ENCODE results near the gene LNP1. TPM values are rescaled to one million over a fixed set of nuclear protein-coding genes. Genes with fewer than 3 reads are reported as not detected.

Gene LNP1
- total RNA-seq, 1 experiment from 2014 or later: 1.8 TPM

- intact Hi-C loops (cut with micrococcal nuclease; ENCODE audit: unreplicated experiment) (no loop called here), in situ Hi-C loops (cut with HindIII; ENCODE audit: low pct_unique_long_range_greater_than_20kb, low sequenced_read_pairs) (no loop called here)
- ATAC-seq (no peak), DNase-seq (ENCODE audit: low read depth, low spot score) (no peak)
- no peak overlapping the region for H3K27ac ChIP-seq (ENCODE audit: low read length)
- no peaks in the 10 kb centered on the region for H3K27me3 ChIP-seq (ENCODE audit: control insufficient read depth, insufficient read depth, low read length)
- ChIA-PET POLR2A (no interaction called here), CTCF (no interaction called here)
- TF ChIP-seq POLR2AphosphoS5 (IDR thresholded peaks at IDR 0.05; ENCODE audit: low read depth, low read length) (no peak), CTCF (IDR thresholded peaks at IDR 0.05) (no peak), TCF7L2 (IDR thresholded peaks at IDR 0.05; ENCODE audit: low read depth, low read length) (no peak), REST (IDR thresholded peaks at IDR 0.05; ENCODE audit: insufficient read depth in 1 of 2, low read depth in 2 of 2, low read length in 1 of 2) (no peak), SIN3A (IDR thresholded peaks at IDR 0.05; ENCODE audit: borderline replicate concordance, insufficient read depth, low read depth, low read length) (no peak)
- no TSS peak for BruUV-seq (replicated peaks)
- H3K4me1 ChIP-seq (ENCODE audit: control insufficient read depth, insufficient read depth, low read length): no peaks in the 10 kb centered on the region
- H3K4me3 ChIP-seq (ENCODE audit: low read depth in 2 of 2, low read length in 2 of 2): no peak overlapping the region
- no peaks in the 10 kb centered on the region for H3K9me3 ChIP-seq (ENCODE audit: control insufficient read depth, insufficient read depth, low read depth, low read length)
- H3K36me3 ChIP-seq (ENCODE audit: control insufficient read depth, insufficient read depth, low read length): peaks cover 33% of the 10 kb centered on the region
Observed at GRCh38 chr3:100374521-100374920, 26.8 kb upstream of the LNP1 start.

- no peaks in the 10 kb centered on the region for H3K9me3 ChIP-seq (ENCODE audit: control insufficient read depth, insufficient read depth, low read depth, low read length)
- in situ Hi-C loops (cut with HindIII; ENCODE audit: low pct_unique_long_range_greater_than_20kb, low sequenced_read_pairs): no loop called here
- POLR2A ChIA-PET: interaction anchor here (0.7 kb wide), 2 partner anchors 11 to 17 kb away, joined by 5 to 6 read pairs; no protein-coding TSS in a partner anchor
- intact Hi-C loops (cut with micrococcal nuclease; ENCODE audit: unreplicated experiment): no loop called here
- H3K4me3 ChIP-seq (ENCODE audit: low read depth in 2 of 2, low read length in 2 of 2): no peak overlapping the region
- CTCF ChIA-PET: interaction anchor here (0.6 to 0.7 kb wide), 2 partner anchors 11 to 70 kb away, joined by 3 to 5 read pairs; no protein-coding TSS in a partner anchor
- no peaks in the 10 kb centered on the region for H3K4me1 ChIP-seq (ENCODE audit: control insufficient read depth, insufficient read depth, low read length)
- no peak overlapping the region for H3K27ac ChIP-seq (ENCODE audit: low read length)
- TF ChIP-seq SIN3A (IDR thresholded peaks at IDR 0.05; ENCODE audit: borderline replicate concordance, insufficient read depth, low read depth, low read length) (no peak), REST (IDR thresholded peaks at IDR 0.05; ENCODE audit: insufficient read depth in 1 of 2, low read depth in 2 of 2, low read length in 1 of 2) (no peak), TCF7L2 (IDR thresholded peaks at IDR 0.05; ENCODE audit: low read depth, low read length) (no peak), CTCF (IDR thresholded peaks at IDR 0.05) (no peak), POLR2AphosphoS5 (IDR thresholded peaks at IDR 0.05; ENCODE audit: low read depth, low read length) (no peak)
- H3K27me3 ChIP-seq (ENCODE audit: control insufficient read depth, insufficient read depth, low read length): no peaks in the 10 kb centered on the region
- H3K36me3 ChIP-seq (ENCODE audit: control insufficient read depth, insufficient read depth, low read length): peaks cover 42% of the 10 kb centered on the region
- DNase-seq (ENCODE audit: low read depth, low spot score) (no peak), ATAC-seq (no peak)
- no TSS peak for BruUV-seq (replicated peaks)
Observed at GRCh38 chr3:100376301-100376700, 25.0 kb upstream of the LNP1 start.
